Ascending aorta (tissue), 2 donors: ENCODE measurements around the gene USP24. TPM values are rescaled to one million over a fixed set of nuclear protein-coding genes. Genes with fewer than 3 reads are reported as not detected.

Source experiments
- DNase-seq, 2 donors: peaks; one replicate each; pipeline ENCODE4 v3.0.0-alpha.2; 2019; ENCODE audit warnings: low spot score in 2 of 2
- H3K27ac ChIP-seq, 2 donors: fragments of 200-600 bp; sonication (generic); one replicate each; pipeline ENCODE4 v1.5.1; 2016 to 2017; ENCODE audit warnings: mild to moderate bottlenecking in 1 of 2
- H3K27me3 ChIP-seq: fragments of 200-600 bp; sonication (generic); one replicate; pipeline ENCODE4 v1.5.1; 2017
- H3K36me3 ChIP-seq, 2 donors: fragments of 200-600 bp; sonication (generic); one replicate each; pipeline ENCODE4 v1.5.1; 2016
- H3K4me1 ChIP-seq, 2 donors: fragments of 200-600 bp; sonication (generic); one replicate each; pipeline ENCODE4 v1.5.1; 2016 to 2017; ENCODE audit warnings: mild to moderate bottlenecking in 1 of 2
- H3K4me3 ChIP-seq, 2 donors: fragments of 200-600 bp; sonication (generic); one replicate each; pipeline ENCODE4 v1.5.1; 2016 to 2017; ENCODE audit warnings: mild to moderate bottlenecking in 1 of 2
- H3K9me3 ChIP-seq, 2 donors: fragments of 200-600 bp; sonication (generic); one replicate each; pipeline ENCODE4 v1.5.1; 2016
- intact Hi-C: fragments of 100-400 bp; cut with DNase I; formaldehyde crosslinking; loops from one replicate; pipeline ENCODE4 v1.15.1; 2023
- total RNA-seq: library from RNA; depleted of rRNA; stranded (reverse); fragments of >200 nt; gene quantifications from one replicate; pipeline ENCODE4 v1.1.0, GENCODE V29; 2016
- TF ChIP-seq, protein P1 (sequence below), 3 experiments: fragments of 200-600 bp in 2 of 3; fragments of 450-650 bp in 1 of 3; sonication (generic) in 2 of 3; IDR thresholded peaks; one replicate each; pipeline ENCODE4 v1.5.1; 2016 to 2019; ENCODE audit warnings: antibody characterized with exemption in 3 of 3, mild to moderate bottlenecking in 1 of 3, moderate library complexity in 1 of 3

USP24 gene
- total RNA-seq, 1 donor from 2014 or later: 11.2 TPM

- Histone ChIP-seq H3K4me1 (peaks cover 0 to 8% of the 10 kb centered on the region in 2 donors), H3K4me3 (no peak overlapping the region), H3K27ac (no peak overlapping the region), H3K9me3 (no peaks in the 10 kb centered on the region), H3K27me3 (no peaks in the 10 kb centered on the region), H3K36me3 (peaks cover 41 to 62% of the 10 kb centered on the region in 2 donors)
- TF ChIP-seq, protein P1, sequence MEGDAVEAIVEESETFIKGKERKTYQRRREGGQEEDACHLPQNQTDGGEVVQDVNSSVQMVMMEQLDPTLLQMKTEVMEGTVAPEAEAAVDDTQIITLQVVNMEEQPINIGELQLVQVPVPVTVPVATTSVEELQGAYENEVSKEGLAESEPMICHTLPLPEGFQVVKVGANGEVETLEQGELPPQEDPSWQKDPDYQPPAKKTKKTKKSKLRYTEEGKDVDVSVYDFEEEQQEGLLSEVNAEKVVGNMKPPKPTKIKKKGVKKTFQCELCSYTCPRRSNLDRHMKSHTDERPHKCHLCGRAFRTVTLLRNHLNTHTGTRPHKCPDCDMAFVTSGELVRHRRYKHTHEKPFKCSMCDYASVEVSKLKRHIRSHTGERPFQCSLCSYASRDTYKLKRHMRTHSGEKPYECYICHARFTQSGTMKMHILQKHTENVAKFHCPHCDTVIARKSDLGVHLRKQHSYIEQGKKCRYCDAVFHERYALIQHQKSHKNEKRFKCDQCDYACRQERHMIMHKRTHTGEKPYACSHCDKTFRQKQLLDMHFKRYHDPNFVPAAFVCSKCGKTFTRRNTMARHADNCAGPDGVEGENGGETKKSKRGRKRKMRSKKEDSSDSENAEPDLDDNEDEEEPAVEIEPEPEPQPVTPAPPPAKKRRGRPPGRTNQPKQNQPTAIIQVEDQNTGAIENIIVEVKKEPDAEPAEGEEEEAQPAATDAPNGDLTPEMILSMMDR (IDR thresholded peaks at IDR 0.05): no peak
- no peak for DNase-seq
- intact Hi-C loops: no loop called here
These were observed 147.2 kb downstream of the USP24 start for GRCh38 chr1:55067914-55068313.

DNA sequence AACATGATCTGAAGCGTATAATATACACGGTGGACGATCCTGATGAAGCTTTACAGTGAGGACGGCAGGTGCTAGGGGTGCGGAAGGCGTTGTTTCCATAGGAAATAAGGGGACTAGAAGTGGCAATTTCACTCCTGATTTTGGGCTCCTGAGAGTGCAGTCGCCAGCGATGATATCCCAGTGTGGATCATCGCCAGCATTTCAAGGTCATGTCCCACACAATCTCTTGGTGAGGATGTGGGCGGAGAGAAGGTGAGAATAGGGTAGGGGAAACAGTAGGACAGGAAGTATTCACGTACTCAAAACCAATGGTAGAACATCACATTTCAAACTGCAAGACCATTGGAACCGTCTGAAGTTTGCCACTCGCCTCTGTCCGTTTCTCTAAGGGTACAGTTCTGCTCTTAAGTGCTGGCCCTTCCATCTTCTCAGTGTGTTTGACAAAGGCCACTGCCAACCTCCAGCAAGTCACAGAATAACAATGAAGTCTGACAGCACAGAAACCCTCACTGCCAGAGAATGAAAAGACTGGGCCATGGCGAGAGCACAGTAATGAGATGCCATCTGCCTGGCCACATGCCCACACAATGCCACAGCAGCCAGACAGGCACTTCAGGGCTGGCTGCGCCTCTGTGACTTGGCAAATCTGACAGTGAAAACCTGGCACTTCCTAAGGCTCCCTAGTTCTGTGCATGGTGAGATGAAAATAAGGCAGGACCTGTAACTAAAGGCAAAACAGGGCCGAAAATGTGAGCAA, 148.0 kb downstream of the USP24 start:
- H3K4me3 ChIP-seq: no peak overlapping the region
- H3K36me3 ChIP-seq: peaks cover 34 to 55% of the 10 kb centered on the region in 2 donors
- H3K27ac ChIP-seq: peak overlapping the region in 1 of 2 donors; percentile 13
- no peaks in the 10 kb centered on the region for H3K9me3 ChIP-seq
- TF ChIP-seq, protein P1 (IDR thresholded peaks at IDR 0.05): no peak
- H3K4me1 ChIP-seq: peaks cover 0 to 8% of the 10 kb centered on the region in 2 donors
- no peaks in the 10 kb centered on the region for H3K27me3 ChIP-seq
- no peak for DNase-seq
- intact Hi-C loops: no loop called here

- H3K27ac ChIP-seq: peak overlapping the region; percentile 56 to 57
- intact Hi-C loops: no loop called here
- H3K4me1 ChIP-seq: peaks cover 0 to 14% of the 10 kb centered on the region in 2 donors
These were observed 149.5 kb downstream of the USP24 start for GRCh38 chr1:55065648-55066047.

DNA sequence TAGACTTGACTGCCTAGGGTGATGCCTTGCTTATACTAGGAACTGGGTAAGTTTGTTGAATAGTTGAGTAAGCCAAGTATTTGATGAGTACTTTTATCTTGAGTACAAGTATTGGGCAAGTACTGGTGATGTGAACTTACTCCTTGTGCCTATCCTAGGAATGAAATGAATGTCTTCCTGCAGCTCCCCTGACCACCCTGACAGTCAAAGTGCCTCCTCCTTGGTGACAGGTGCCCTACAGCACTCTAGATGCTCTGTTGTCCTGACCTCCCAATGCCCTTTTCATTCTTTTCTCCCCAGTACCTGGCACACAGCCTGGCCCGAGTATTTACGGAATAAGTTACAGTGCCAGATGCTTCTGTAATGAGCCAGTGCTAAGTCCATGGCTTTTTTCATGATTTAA, 150.3 kb downstream of the USP24 start:
- peaks cover 10 to 33% of the 10 kb centered on the region in 2 donors for H3K36me3 ChIP-seq
- TF ChIP-seq, protein P1 (IDR thresholded peaks at IDR 0.05): no peak
- no peaks in the 10 kb centered on the region for H3K9me3 ChIP-seq
- intact Hi-C loops: no loop called here
- no peak overlapping the region for H3K4me3 ChIP-seq
- no peak for DNase-seq
- H3K27me3 ChIP-seq: no peaks in the 10 kb centered on the region
- H3K27ac ChIP-seq: peak overlapping the region; percentile 56 to 57
- peaks cover 0 to 14% of the 10 kb centered on the region in 2 donors for H3K4me1 ChIP-seq

More at GRCh38 chr1:55065648-55066047, 149.5 kb downstream of the USP24 start:
- H3K4me3 ChIP-seq: no peak overlapping the region
- TF ChIP-seq, protein P1 (IDR thresholded peaks at IDR 0.05): no peak
- H3K27me3 ChIP-seq: no peaks in the 10 kb centered on the region
- H3K9me3 ChIP-seq: no peaks in the 10 kb centered on the region
- H3K36me3 ChIP-seq: peaks cover 18 to 41% of the 10 kb centered on the region in 2 donors
- DNase-seq: no peak

GRCh38 chr1:55064071-55064581, 151.0 kb downstream of the USP24 start:
- Histone ChIP-seq H3K27ac (peak overlapping the region; percentile 56 to 57), H3K27me3 (no peaks in the 10 kb centered on the region), H3K4me1 (peaks cover 0 to 14% of the 10 kb centered on the region in 2 donors), H3K4me3 (no peak overlapping the region), H3K36me3 (peaks cover 10 to 26% of the 10 kb centered on the region in 2 donors), H3K9me3 (no peaks in the 10 kb centered on the region)
- intact Hi-C loops: no loop called here
- TF ChIP-seq, protein P1 (IDR thresholded peaks at IDR 0.05): no peak
- DNase-seq: no peak
